Left ventricle myocardium inferior (tissue), 1 donor: ENCODE data around the gene CFAP92. TPM values are rescaled to one million over a fixed set of nuclear protein-coding genes. Genes with fewer than 3 reads are reported as not detected.
A peak's percentile ranks its signal among the peaks of the same experiment; 100 is the strongest.

Source experiments
- DNase-seq: peaks from one replicate; pipeline ENCODE4 v3.0.0-alpha.2; 2020
- H3K27ac ChIP-seq: fragments of 200-600 bp; replicated peaks from 2 replicates; pipeline ENCODE4 v1.8.0; 2021
- H3K27me3 ChIP-seq: fragments of 200-600 bp; 2 replicates; pipeline ENCODE4 v1.8.0; 2021; ENCODE audit warnings: low read depth
- H3K36me3 ChIP-seq: fragments of 200-600 bp; 2 replicates; pipeline ENCODE4 v1.8.0; 2021
- H3K4me1 ChIP-seq: fragments of 200-600 bp; 2 replicates; pipeline ENCODE4 v1.8.0; 2021
- H3K4me3 ChIP-seq: fragments of 200-600 bp; 2 replicates; pipeline ENCODE4 v1.8.0; 2021; ENCODE audit warnings: mild to moderate bottlenecking, moderate library complexity
- H3K9me3 ChIP-seq: fragments of 200-600 bp; replicated peaks from 2 replicates; pipeline ENCODE4 v1.8.0; 2021
- CTCF ChIP-seq: fragments of 200-600 bp; IDR thresholded peaks from 2 replicates; pipeline ENCODE4 v1.8.0; 2021; ENCODE audit warnings: antibody characterized with exemption, mild to moderate bottlenecking, borderline replicate concordance
- intact Hi-C: fragments of 100-400 bp; cut with micrococcal nuclease; formaldehyde crosslinking; loops from one replicate; pipeline ENCODE4 v1.11.0; 2022
- total RNA-seq: library from RNA; stranded (reverse); fragmentation: NEBNext Ultra II Directional; extraction: Animal tissue kit (Norgen Biotek cat#: 25700); gene quantifications from one replicate; pipeline ENCODE4 v1.2.1, GENCODE V29; 2021
- donor health status: DM: no; HTN: yes; CAD: no; lungs with severe emphysema.

The CFAP92 gene
- total RNA-seq, 1 donor from 2014 or later = 0.25 TPM

GRCh38 chr3:128992926-128993460 lies 883 bp downstream of the CFAP92 start:
- no peak for TF ChIP-seq CTCF
- Histone ChIP-seq H3K27ac (no peak overlapping the region), H3K4me3 (peak overlapping the region; percentile 70), H3K36me3 (no peaks in the 10 kb centered on the region), H3K9me3 (no peaks in the 10 kb centered on the region), H3K27me3 (no peaks in the 10 kb centered on the region), H3K4me1 (peaks cover 17% of the 10 kb centered on the region)
- intact Hi-C loops = no loop called here
- no peak for DNase-seq

GRCh38 chr3:128991355-128991895 lies 2.5 kb downstream of the CFAP92 start:
- H3K4me3 ChIP-seq = no peak overlapping the region
- intact Hi-C loops = no loop called here
- peaks cover 17% of the 10 kb centered on the region for H3K4me1 ChIP-seq
- no peak for TF ChIP-seq CTCF
- DNase-seq = no peak
- no peaks in the 10 kb centered on the region for H3K27me3 ChIP-seq
- H3K27ac ChIP-seq = no peak overlapping the region
- H3K9me3 ChIP-seq = no peaks in the 10 kb centered on the region
- no peaks in the 10 kb centered on the region for H3K36me3 ChIP-seq

GRCh38 chr3:128988286-128988685 lies 5.6 kb downstream of the CFAP92 start:
- Histone ChIP-seq H3K36me3 (no peaks in the 10 kb centered on the region), H3K27me3 (no peaks in the 10 kb centered on the region), H3K27ac (no peak overlapping the region), H3K4me1 (peaks cover 3% of the 10 kb centered on the region), H3K4me3 (no peak overlapping the region), H3K9me3 (no peaks in the 10 kb centered on the region)
- intact Hi-C loops = no loop called here
- no peak for TF ChIP-seq CTCF
- no peak for DNase-seq

GRCh38 chr3:128987302-128988100 lies 6.4 kb downstream of the CFAP92 start:
- no peaks in the 10 kb centered on the region for H3K4me1 ChIP-seq
- DNase-seq = no peak
- no peaks in the 10 kb centered on the region for H3K36me3 ChIP-seq
- intact Hi-C loops = no loop called here
- no peak overlapping the region for H3K4me3 ChIP-seq
- no peak overlapping the region for H3K27ac ChIP-seq
- no peaks in the 10 kb centered on the region for H3K9me3 ChIP-seq
- H3K27me3 ChIP-seq = no peaks in the 10 kb centered on the region
- no peak for TF ChIP-seq CTCF

GRCh38 chr3:128984596-128984995 lies 9.3 kb downstream of the CFAP92 start:
- TF ChIP-seq CTCF = no peak
- no peak overlapping the region for H3K4me3 ChIP-seq
- H3K27me3 ChIP-seq = no peaks in the 10 kb centered on the region
- H3K27ac ChIP-seq = no peak overlapping the region
- intact Hi-C loops = no loop called here
- H3K36me3 ChIP-seq = no peaks in the 10 kb centered on the region
- no peaks in the 10 kb centered on the region for H3K4me1 ChIP-seq
- DNase-seq = no peak
- no peaks in the 10 kb centered on the region for H3K9me3 ChIP-seq
